ENCODE measurements around the gene ERP29.
"Not testable (repeated sequence)": the region's sequence is repeated elsewhere in the genome, so short reads cannot be mapped to it uniquely, and the experiment has no call there.

Gene ERP29

DNA sequence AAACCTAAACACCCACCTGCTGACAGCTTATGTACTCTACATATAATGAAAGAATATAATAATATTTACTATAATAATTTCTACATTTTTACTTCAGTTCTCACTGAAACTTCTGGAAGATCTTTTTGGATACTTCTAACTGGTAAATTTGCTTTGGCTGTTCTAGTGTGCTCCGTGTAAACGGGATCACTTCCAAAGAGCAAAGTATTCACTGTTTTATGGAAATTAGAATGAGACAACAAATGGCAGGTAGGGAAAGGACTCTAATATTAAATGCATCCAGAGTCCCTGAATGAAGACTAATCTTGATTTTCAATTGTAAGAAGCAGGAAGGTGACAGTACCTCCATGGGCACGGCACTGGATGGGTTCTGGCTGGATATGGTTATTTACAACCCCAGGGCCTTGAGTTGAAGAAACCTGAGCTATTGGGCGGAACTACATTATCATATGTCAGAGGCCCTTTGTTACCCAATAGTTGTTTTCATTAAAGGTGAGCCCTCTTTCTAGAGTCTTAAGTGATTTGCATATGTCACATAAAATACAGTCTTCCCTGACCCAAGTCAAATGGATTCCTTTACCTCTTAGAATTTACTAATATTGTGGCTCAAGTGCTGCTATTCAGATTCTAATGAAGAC, 10.7 kb downstream of the ERP29 start:
- H3K36me3 Mint-ChIP-seq (ENCODE audit: low read depth): peaks cover 50% of the 10 kb centered on the region
- TF ChIP-seq, protein P1, sequence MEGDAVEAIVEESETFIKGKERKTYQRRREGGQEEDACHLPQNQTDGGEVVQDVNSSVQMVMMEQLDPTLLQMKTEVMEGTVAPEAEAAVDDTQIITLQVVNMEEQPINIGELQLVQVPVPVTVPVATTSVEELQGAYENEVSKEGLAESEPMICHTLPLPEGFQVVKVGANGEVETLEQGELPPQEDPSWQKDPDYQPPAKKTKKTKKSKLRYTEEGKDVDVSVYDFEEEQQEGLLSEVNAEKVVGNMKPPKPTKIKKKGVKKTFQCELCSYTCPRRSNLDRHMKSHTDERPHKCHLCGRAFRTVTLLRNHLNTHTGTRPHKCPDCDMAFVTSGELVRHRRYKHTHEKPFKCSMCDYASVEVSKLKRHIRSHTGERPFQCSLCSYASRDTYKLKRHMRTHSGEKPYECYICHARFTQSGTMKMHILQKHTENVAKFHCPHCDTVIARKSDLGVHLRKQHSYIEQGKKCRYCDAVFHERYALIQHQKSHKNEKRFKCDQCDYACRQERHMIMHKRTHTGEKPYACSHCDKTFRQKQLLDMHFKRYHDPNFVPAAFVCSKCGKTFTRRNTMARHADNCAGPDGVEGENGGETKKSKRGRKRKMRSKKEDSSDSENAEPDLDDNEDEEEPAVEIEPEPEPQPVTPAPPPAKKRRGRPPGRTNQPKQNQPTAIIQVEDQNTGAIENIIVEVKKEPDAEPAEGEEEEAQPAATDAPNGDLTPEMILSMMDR (IDR thresholded peaks at IDR 0.05; ENCODE audit: unreplicated experiment in 3 of 3): no peak
- H3K27ac Mint-ChIP-seq: no peak overlapping the region
- H3K27me3 Mint-ChIP-seq (ENCODE audit: low read depth): no peaks in the 10 kb centered on the region
- H3K4me3 Mint-ChIP-seq: no peak overlapping the region
- no peaks in the 10 kb centered on the region for H3K9me3 Mint-ChIP-seq
- no peaks in the 10 kb centered on the region for H3K4me1 Mint-ChIP-seq

DNA sequence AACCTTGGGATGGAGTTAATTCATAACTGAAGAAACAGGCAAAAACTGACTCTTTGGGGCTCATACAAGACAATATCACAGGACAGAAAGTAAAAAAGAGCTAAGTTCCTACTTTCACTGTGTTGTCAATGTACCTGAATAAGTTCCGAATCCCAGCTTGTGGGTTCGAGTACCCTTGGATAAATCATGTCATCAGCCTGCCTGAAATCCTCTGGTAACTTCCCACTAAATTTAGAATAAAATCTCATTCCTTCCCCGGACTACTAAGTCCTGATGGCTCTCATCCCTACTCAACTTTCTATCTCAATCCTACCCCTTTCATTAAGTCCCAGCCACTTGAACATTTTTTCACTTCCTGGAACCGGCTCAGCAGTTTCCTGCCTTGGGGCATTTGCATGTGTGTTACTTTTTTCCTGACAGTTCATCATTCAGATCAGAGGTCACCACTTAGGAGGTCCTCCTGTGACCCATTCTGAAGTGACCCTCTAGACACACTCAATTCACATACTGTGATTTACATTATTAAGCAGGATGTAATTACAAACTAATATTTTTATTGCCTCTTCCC, 12.7 kb downstream of the ERP29 start:
- no peaks in the 10 kb centered on the region for H3K27me3 Mint-ChIP-seq (ENCODE audit: low read depth)
- peaks cover 54% of the 10 kb centered on the region for H3K36me3 Mint-ChIP-seq (ENCODE audit: low read depth)
- H3K9me3 Mint-ChIP-seq: no peaks in the 10 kb centered on the region
- TF ChIP-seq, protein P1 (IDR thresholded peaks at IDR 0.05; ENCODE audit: unreplicated experiment in 3 of 3): no peak
- H3K27ac Mint-ChIP-seq: peak overlapping the region in 1 of 3 experiments; percentile 58
- no peak overlapping the region for H3K4me3 Mint-ChIP-seq
- H3K4me1 Mint-ChIP-seq: no peaks in the 10 kb centered on the region

DNA sequence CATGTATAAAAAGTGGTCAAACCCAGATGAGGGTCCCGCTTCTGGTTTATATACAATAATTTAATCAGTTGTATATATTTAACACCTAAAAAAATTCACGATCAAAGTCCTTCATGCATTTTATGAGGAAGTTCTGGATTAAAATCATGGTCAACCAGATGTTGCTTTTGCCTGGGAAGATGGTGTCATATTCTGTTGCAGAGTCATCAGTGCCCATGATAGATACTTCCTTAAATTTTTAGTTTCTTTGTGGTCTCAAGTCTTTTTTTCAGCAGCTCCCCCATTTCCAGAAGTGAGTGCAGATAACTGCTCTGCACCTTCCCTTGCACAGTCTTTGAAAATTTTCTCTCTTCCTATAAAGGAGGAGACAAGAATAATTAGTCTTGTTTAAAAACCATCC, 16.1 kb downstream of the ERP29 start:
- Mint-ChIP-seq H3K27me3 (ENCODE audit: low read depth) (no peaks in the 10 kb centered on the region), H3K4me3 (no peak overlapping the region), H3K9me3 (no peaks in the 10 kb centered on the region), H3K36me3 (ENCODE audit: low read depth) (peaks cover 60% of the 10 kb centered on the region), H3K4me1 (no peaks in the 10 kb centered on the region), H3K27ac (no peak overlapping the region)
- TF ChIP-seq, protein P1 (IDR thresholded peaks at IDR 0.05; ENCODE audit: unreplicated experiment in 3 of 3): no peak

GRCh38 chr12:112031472-112031871, 18.2 kb downstream of the ERP29 start:
- no peaks in the 10 kb centered on the region for H3K4me1 Mint-ChIP-seq
- TF ChIP-seq, protein P1 (IDR thresholded peaks at IDR 0.05; ENCODE audit: unreplicated experiment in 3 of 3): no peak
- no peaks in the 10 kb centered on the region for H3K9me3 Mint-ChIP-seq
- peaks cover 62% of the 10 kb centered on the region for H3K36me3 Mint-ChIP-seq (ENCODE audit: low read depth)
- no peak overlapping the region for H3K4me3 Mint-ChIP-seq
- no peak overlapping the region for H3K27ac Mint-ChIP-seq
- H3K27me3 Mint-ChIP-seq (ENCODE audit: low read depth): no peaks in the 10 kb centered on the region

GRCh38 chr12:112032292-112032691, 19.1 kb downstream of the ERP29 start:
- TF ChIP-seq, protein P1 (IDR thresholded peaks at IDR 0.05; ENCODE audit: unreplicated experiment in 3 of 3): no peak
- H3K27me3 Mint-ChIP-seq (ENCODE audit: low read depth): no peaks in the 10 kb centered on the region
- no peak overlapping the region for H3K27ac Mint-ChIP-seq
- peaks cover 68% of the 10 kb centered on the region for H3K36me3 Mint-ChIP-seq (ENCODE audit: low read depth)
- H3K4me1 Mint-ChIP-seq: no peaks in the 10 kb centered on the region
- H3K9me3 Mint-ChIP-seq: no peaks in the 10 kb centered on the region
- no peak overlapping the region for H3K4me3 Mint-ChIP-seq

DNA sequence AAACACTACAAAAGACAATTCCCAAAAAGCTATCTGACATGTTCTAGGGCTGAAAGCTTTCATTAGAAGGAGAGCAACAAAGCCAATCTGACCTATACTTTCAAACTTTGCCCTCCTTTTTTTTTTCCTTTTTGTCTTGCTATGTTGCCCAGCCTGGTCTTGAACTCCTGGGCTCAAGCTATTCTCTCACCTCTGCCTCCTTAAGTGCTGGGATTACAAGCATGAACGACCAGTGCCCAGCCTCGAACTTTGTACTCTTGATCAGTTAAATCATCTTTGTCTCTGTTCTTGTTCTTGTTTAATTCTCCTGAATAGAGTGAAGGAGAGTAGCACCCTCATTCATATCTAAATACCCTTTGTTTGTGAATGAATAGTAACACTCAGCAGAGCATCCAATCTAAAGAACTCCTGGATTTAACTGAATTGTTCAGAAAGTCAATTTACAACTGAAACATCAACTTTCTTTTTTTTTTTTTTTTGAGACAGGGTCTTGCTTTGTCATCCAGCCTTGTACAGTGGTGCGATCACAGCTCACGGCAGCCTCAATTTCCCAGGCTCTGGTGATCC, 22.1 kb downstream of the ERP29 start:
- H3K27me3 Mint-ChIP-seq (ENCODE audit: low read depth): no peaks in the 10 kb centered on the region
- no peaks in the 10 kb centered on the region for H3K9me3 Mint-ChIP-seq
- no peak overlapping the region for H3K27ac Mint-ChIP-seq
- TF ChIP-seq, protein P1 (IDR thresholded peaks at IDR 0.05; ENCODE audit: unreplicated experiment in 3 of 3): no peak
- no peak overlapping the region for H3K4me3 Mint-ChIP-seq
- H3K36me3 Mint-ChIP-seq (ENCODE audit: low read depth): peaks cover 70% of the 10 kb centered on the region
- H3K4me1 Mint-ChIP-seq: no peaks in the 10 kb centered on the region

DNA sequence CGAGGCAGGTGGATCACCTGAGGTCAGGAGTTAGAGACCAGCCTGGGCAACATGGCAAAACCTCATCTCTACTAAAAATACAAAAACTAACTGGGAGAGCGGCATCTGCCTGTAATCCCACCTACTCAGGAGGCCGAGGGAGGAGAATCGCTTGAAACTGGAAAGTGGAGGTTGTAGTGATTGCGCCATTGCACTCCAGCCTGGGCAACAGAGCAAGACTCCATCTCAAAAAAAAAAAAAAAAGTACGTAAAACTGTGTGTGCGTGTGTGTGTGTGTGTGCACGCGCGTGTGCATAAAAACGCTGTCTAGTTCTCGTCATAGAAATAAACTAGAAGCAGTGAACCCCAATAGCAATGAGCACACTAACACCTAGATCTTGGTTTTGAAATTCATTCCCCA, 23.4 kb downstream of the ERP29 start:
- H3K36me3 Mint-ChIP-seq (ENCODE audit: low read depth): peaks cover 61% of the 10 kb centered on the region
- H3K4me3 Mint-ChIP-seq; H3K27me3 Mint-ChIP-seq (ENCODE audit: low read depth); H3K27ac Mint-ChIP-seq; H3K9me3 Mint-ChIP-seq; H3K4me1 Mint-ChIP-seq: not testable (repeated sequence)

All from nephron (organoid).